Stimulated activated CD8-positive, alpha-beta memory T cell treated with anti-CD3 and anti-CD28 coated beads, Interleukin-2, amount 100 ng/mL, for 48 hours (primary cell): ENCODE results near the gene PPIL4.
"Not testable (repeated sequence)": the region's sequence is repeated elsewhere in the genome, so short reads cannot be mapped to it uniquely, and the experiment has no call there.

Source experiments
- DNase-seq, 2 donors: peaks; one replicate each; pipeline ENCODE4 v3.0.0-alpha.2; 2020; ENCODE audit warnings: low read depth in 2 of 2

The PPIL4 gene

GRCh38 chr6:149483849-149484655 lies 61.8 kb downstream of the PPIL4 start:
- no peak for DNase-seq

GRCh38 chr6:149483334-149483725 lies 62.5 kb downstream of the PPIL4 start:
- no peak for DNase-seq

- DNase-seq: no peak
Measured at GRCh38 chr6:149482545-149483333, 63.1 kb downstream of the PPIL4 start.

GRCh38 chr6:149480502-149481280 lies 65.2 kb downstream of the PPIL4 start:
- no peak for DNase-seq

- DNase-seq: no peak
Measured at GRCh38 chr6:149478631-149479314, 67.1 kb downstream of the PPIL4 start.

- no peak for DNase-seq
Measured at GRCh38 chr6:149477544-149477943, 68.3 kb downstream of the PPIL4 start.

- DNase-seq: no peak
Measured at GRCh38 chr6:149476789-149477455, 68.9 kb downstream of the PPIL4 start.

- DNase-seq: no peak
Measured at GRCh38 chr6:149474108-149474935, 71.5 kb downstream of the PPIL4 start.

- no peak for DNase-seq
Measured at GRCh38 chr6:149473080-149474052, 72.5 kb downstream of the PPIL4 start.

- no peak for DNase-seq
Measured at GRCh38 chr6:149472241-149472640, 73.6 kb downstream of the PPIL4 start.

GRCh38 chr6:149471801-149472200 lies 74.0 kb downstream of the PPIL4 start:
- DNase-seq: no peak

- DNase-seq: no peak
Measured at GRCh38 chr6:149470948-149471347, 74.9 kb downstream of the PPIL4 start.

- no peak for DNase-seq
Measured at GRCh38 chr6:149468179-149468578, 77.7 kb downstream of the PPIL4 start.

- DNase-seq: no peak
Measured at GRCh38 chr6:149467265-149467664, 78.6 kb downstream of the PPIL4 start.

GRCh38 chr6:149464411-149464810 lies 81.4 kb downstream of the PPIL4 start:
- DNase-seq: no peak

- no peak for DNase-seq
Measured at GRCh38 chr6:149463781-149464180, 82.1 kb downstream of the PPIL4 start.

- DNase-seq: not testable (repeated sequence)
Measured at GRCh38 chr6:149462712-149463111, 83.1 kb downstream of the PPIL4 start.

GRCh38 chr6:149461670-149462069 lies 84.2 kb downstream of the PPIL4 start:
- DNase-seq: no peak

GRCh38 chr6:149460249-149460648 lies 85.6 kb downstream of the PPIL4 start:
- DNase-seq: not testable (repeated sequence)
